ENCODE results near the gene LAMC1.

LAMC1 gene

GRCh38 chr1:183002267-183002666 is 21.0 kb upstream of the LAMC1 start:
- no peak for DNase-seq (ENCODE audit: low spot score)
- no peak overlapping the region for H3K4me3 ChIP-seq
- TF ChIP-seq CTCF (IDR thresholded peaks at IDR 0.05) = no peak
- H3K27ac ChIP-seq = no peak overlapping the region

GRCh38 chr1:183002797-183003196 is 20.4 kb upstream of the LAMC1 start:
- no peak for DNase-seq (ENCODE audit: low spot score)
- TF ChIP-seq CTCF (IDR thresholded peaks at IDR 0.05) = no peak
- Histone ChIP-seq H3K27ac (no peak overlapping the region), H3K4me3 (no peak overlapping the region)

GRCh38 chr1:183003203-183003602 is 20.0 kb upstream of the LAMC1 start:
- H3K27ac ChIP-seq = no peak overlapping the region
- no peak for TF ChIP-seq CTCF (IDR thresholded peaks at IDR 0.05)
- DNase-seq (ENCODE audit: low spot score) = no peak
- no peak overlapping the region for H3K4me3 ChIP-seq

- no peak for TF ChIP-seq CTCF (IDR thresholded peaks at IDR 0.05)
- no peak overlapping the region for H3K27ac ChIP-seq
- no peak for DNase-seq (ENCODE audit: low spot score)
- no peak overlapping the region for H3K4me3 ChIP-seq
Measured at GRCh38 chr1:183004141-183004540, 19.1 kb upstream of the LAMC1 start.

- H3K27ac ChIP-seq = no peak overlapping the region
- H3K4me3 ChIP-seq = no peak overlapping the region
- no peak for TF ChIP-seq CTCF (IDR thresholded peaks at IDR 0.05)
- DNase-seq (ENCODE audit: low spot score) = no peak
Measured at GRCh38 chr1:183011859-183012258, 11.4 kb upstream of the LAMC1 start.

- no peak overlapping the region for H3K4me3 ChIP-seq
- no peak for TF ChIP-seq CTCF (IDR thresholded peaks at IDR 0.05)
- DNase-seq (ENCODE audit: low spot score) = no peak
- no peak overlapping the region for H3K27ac ChIP-seq
Measured at GRCh38 chr1:183012301-183012994, 10.8 kb upstream of the LAMC1 start.

GRCh38 chr1:183019139-183019740 is 4.0 kb upstream of the LAMC1 start:
- H3K4me3 ChIP-seq = no peak overlapping the region
- TF ChIP-seq CTCF (IDR thresholded peaks at IDR 0.05) = no peak
- no peak for DNase-seq (ENCODE audit: low spot score)
- no peak overlapping the region for H3K27ac ChIP-seq

All from coronary artery (tissue), 2 donors.